CD4-positive, alpha-beta T cell treated with Interleukin-17A for 4 hours (primary cell): ENCODE results near the gene SLC12A4.
"Not testable (repeated sequence)": the region's sequence is repeated elsewhere in the genome, so short reads cannot be mapped to it uniquely, and the experiment has no call there.

Experiments used
- DNase-seq: peaks from one replicate; pipeline ENCODE4 v3.0.0-alpha.2; 2020; ENCODE audit warnings: mixed read lengths

SLC12A4 gene

GRCh38 chr16:67924140-67924906 lies 44.1 kb downstream of the SLC12A4 start:
- DNase-seq: no peak

- DNase-seq: no peak
These were observed 44.9 kb downstream of the SLC12A4 start for GRCh38 chr16:67923414-67924116.

- DNase-seq: no peak
These were observed 45.7 kb downstream of the SLC12A4 start for GRCh38 chr16:67922740-67923139.

GRCh38 chr16:67922221-67922620 lies 46.2 kb downstream of the SLC12A4 start:
- DNase-seq: no peak

- DNase-seq: no peak
These were observed 48.7 kb downstream of the SLC12A4 start for GRCh38 chr16:67919622-67920221.

- peak; percentile 50 for DNase-seq
These were observed 50.6 kb downstream of the SLC12A4 start for GRCh38 chr16:67917852-67918236.

GRCh38 chr16:67917140-67917851 lies 51.1 kb downstream of the SLC12A4 start:
- DNase-seq: no peak

GRCh38 chr16:67915831-67916723 lies 52.4 kb downstream of the SLC12A4 start:
- DNase-seq: no peak

GRCh38 chr16:67915496-67915769 lies 53.0 kb downstream of the SLC12A4 start:
- DNase-seq: not testable (repeated sequence)

- DNase-seq: no peak
These were observed 53.5 kb downstream of the SLC12A4 start for GRCh38 chr16:67914758-67915495.

- DNase-seq: no peak
These were observed 58.3 kb downstream of the SLC12A4 start for GRCh38 chr16:67910158-67910557.

GRCh38 chr16:67909056-67909742 lies 59.2 kb downstream of the SLC12A4 start:
- no peak for DNase-seq

- DNase-seq: no peak
These were observed 60.8 kb downstream of the SLC12A4 start for GRCh38 chr16:67907397-67908180.

- DNase-seq: no peak
These were observed 65.6 kb downstream of the SLC12A4 start for GRCh38 chr16:67902831-67903230.

GRCh38 chr16:67901734-67902133 lies 66.7 kb downstream of the SLC12A4 start:
- DNase-seq: no peak

- no peak for DNase-seq
These were observed 71.2 kb downstream of the SLC12A4 start for GRCh38 chr16:67897231-67897630.

- DNase-seq: no peak
These were observed 74.6 kb downstream of the SLC12A4 start for GRCh38 chr16:67893743-67894399.
